ENCODE results near the gene FCHSD2. TPM values are rescaled to one million over a fixed set of nuclear protein-coding genes. Genes with fewer than 3 reads are reported as not detected.
"Not testable (repeated sequence)": the region's sequence is repeated elsewhere in the genome, so short reads cannot be mapped to it uniquely, and the experiment has no call there.

FCHSD2 gene
- total and polyA plus RNA-seq, 7 donors = 5.7 to 18.5 (median 9.7) TPM

GRCh38 chr11:73124800-73125199 is 17.3 kb downstream of the FCHSD2 start:
- DNase-seq = no peak
- H3K4me1 ChIP-seq = no peaks in the 10 kb centered on the region
- no peak for TF ChIP-seq CTCF (IDR thresholded peaks at IDR 0.05)
- H3K36me3 ChIP-seq (ENCODE audit: insufficient read depth in 1 of 2, low read depth in 1 of 2) = no peaks in the 10 kb centered on the region
- ATAC-seq = no peak
- H3K9me3 ChIP-seq = no peaks in the 10 kb centered on the region
- no peak overlapping the region for H3K27ac ChIP-seq
- H3K4me3 ChIP-seq = no peak overlapping the region
- no peaks in the 10 kb centered on the region for H3K27me3 ChIP-seq (ENCODE audit: insufficient read depth in 3 of 3, low read length in 2 of 3)
- intact Hi-C loops (cut with DNase I) = no loop called here

DNA sequence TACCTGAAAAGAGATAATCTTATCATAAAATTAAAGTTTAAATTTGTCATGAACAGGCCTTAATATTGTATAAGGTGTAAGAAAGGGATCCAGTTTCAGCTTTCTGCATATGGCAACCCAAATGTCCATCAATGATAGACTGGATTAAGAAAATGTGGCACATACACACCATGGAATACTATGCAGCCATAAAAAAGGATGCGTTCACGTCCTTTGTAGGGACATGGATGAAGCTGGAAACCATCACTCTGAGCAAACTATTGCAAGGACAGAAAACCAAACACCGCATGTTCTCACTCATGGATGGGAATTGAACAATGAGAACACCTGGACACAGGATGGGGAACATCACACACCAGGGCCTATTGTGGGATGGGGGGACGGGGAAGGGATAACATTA is 18.2 kb downstream of the FCHSD2 start:
- H3K4me3 ChIP-seq; H3K9me3 ChIP-seq; intact Hi-C loops (cut with DNase I); H3K27ac ChIP-seq; ATAC-seq; DNase-seq; H3K36me3 ChIP-seq (ENCODE audit: insufficient read depth in 1 of 2, low read depth in 1 of 2); H3K27me3 ChIP-seq (ENCODE audit: insufficient read depth in 3 of 3, low read length in 2 of 3); H3K4me1 ChIP-seq: not testable (repeated sequence)
- WGBS, 3 donors = 96 to 99% (median 98%) methylated on average over 4 of the region's 4 CpGs

DNA sequence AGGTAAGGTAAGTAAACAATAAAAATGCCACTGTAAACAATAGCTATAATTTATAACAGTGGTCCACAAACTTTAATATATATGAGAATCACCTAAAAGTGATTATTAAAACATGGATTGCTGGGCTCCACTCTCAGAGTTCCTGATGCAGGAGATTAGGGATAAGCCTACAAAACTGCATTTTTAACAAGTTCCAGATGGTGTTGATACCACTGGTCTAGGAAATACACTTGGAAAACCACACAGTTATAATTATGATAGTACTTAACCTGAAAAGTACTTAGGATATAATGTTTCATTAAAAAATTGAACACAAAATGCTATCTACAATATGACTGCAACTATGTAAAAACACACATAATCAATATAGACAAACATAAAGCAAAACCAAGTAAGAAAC is 20.4 kb downstream of the FCHSD2 start:
- DNase-seq = no peak
- H3K27ac ChIP-seq = no peak overlapping the region
- H3K36me3 ChIP-seq (ENCODE audit: insufficient read depth in 1 of 2, low read depth in 1 of 2) = no peaks in the 10 kb centered on the region
- intact Hi-C loops (cut with DNase I) = no loop called here
- H3K4me3 ChIP-seq = no peak overlapping the region
- ATAC-seq = no peak
- TF ChIP-seq CTCF (IDR thresholded peaks at IDR 0.05) = no peak
- H3K27me3 ChIP-seq (ENCODE audit: insufficient read depth in 3 of 3, low read length in 2 of 3) = no peaks in the 10 kb centered on the region
- no peaks in the 10 kb centered on the region for H3K9me3 ChIP-seq
- no peaks in the 10 kb centered on the region for H3K4me1 ChIP-seq

- DNase-seq (no peak), ATAC-seq (no peak)
- intact Hi-C loops (cut with DNase I) = no loop called here
- Histone ChIP-seq H3K4me1 (no peaks in the 10 kb centered on the region), H3K36me3 (ENCODE audit: insufficient read depth in 1 of 2, low read depth in 1 of 2) (no peaks in the 10 kb centered on the region), H3K9me3 (no peaks in the 10 kb centered on the region), H3K4me3 (no peak overlapping the region), H3K27ac (no peak overlapping the region), H3K27me3 (ENCODE audit: insufficient read depth in 3 of 3, low read length in 2 of 3) (no peaks in the 10 kb centered on the region)
- WGBS, 3 donors = 92 to 93% (median 93%) methylated on average over 2 of the region's 2 CpGs
- no peak for TF ChIP-seq CTCF (IDR thresholded peaks at IDR 0.05)
These were observed 25.0 kb downstream of the FCHSD2 start for GRCh38 chr11:73117071-73117470.

DNA sequence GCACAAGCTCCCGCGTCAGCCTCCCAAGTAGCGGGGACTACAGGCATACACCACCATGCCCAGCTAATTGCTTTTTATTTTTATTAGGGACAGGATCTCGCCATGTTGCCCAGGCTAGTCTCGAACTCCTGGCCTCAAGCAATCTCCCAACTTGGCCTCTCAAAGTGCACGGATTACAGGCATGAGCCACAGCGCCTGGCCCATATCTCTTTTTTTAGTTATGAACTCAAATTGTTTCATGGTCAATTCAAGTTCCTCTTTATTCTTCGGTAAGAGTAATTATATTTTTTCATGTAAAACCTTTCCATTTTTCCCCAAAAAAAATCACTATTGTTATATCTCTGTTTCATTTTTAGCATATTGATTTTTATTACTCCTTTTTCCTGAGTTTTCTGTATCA is 25.5 kb downstream of the FCHSD2 start:
- Histone ChIP-seq H3K36me3 (ENCODE audit: insufficient read depth in 1 of 2, low read depth in 1 of 2) (no peaks in the 10 kb centered on the region), H3K9me3 (no peaks in the 10 kb centered on the region), H3K4me3 (no peak overlapping the region), H3K4me1 (no peaks in the 10 kb centered on the region), H3K27me3 (ENCODE audit: insufficient read depth in 3 of 3, low read length in 2 of 3) (no peaks in the 10 kb centered on the region), H3K27ac (no peak overlapping the region)
- TF ChIP-seq CTCF (IDR thresholded peaks at IDR 0.05) = no peak
- DNase-seq (no peak), ATAC-seq (no peak)
- intact Hi-C loops (cut with DNase I) = no loop called here
- WGBS, 3 donors = 93 to 96% (median 95%) methylated on average over 8 of the region's 8 CpGs
